NCI-H2227 (cell line): ENCODE measurements around the gene STARD6.
A peak's percentile ranks its signal among the peaks of the same experiment; 100 is the strongest.
"Not testable (repeated sequence)": the region's sequence is repeated elsewhere in the genome, so short reads cannot be mapped to it uniquely, and the experiment has no call there.

Experiments
- DNase-seq: peaks from one replicate; lab custom pipeline; 2025; ENCODE audit not compliant: unreplicated experiment; lab: John Stamatoyannopoulos, UW

The STARD6 gene

GRCh38 chr18:54357660-54358494 is at the start of gene STARD6, which contains the start of gene C18orf54:
TSS of gene STARD6 (minus strand) at chr18:54357858. CDS start at chr18:54354573, 3,285 bp downstream.
TSS of gene C18orf54 (plus strand) at chr18:54357906. CDS start at chr18:54360573, 2,667 bp downstream.
- DNase-seq: peak; percentile 94

GRCh38 chr18:54405290-54405689 is 47.6 kb upstream of the STARD6 start:
- no peak for DNase-seq

GRCh38 chr18:54396760-54397159 is 39.1 kb upstream of the STARD6 start:
- DNase-seq: no peak

- no peak for DNase-seq
These were observed 36.1 kb upstream of the STARD6 start for GRCh38 chr18:54393648-54394294.

- peak; percentile 86 for DNase-seq
These were observed 34.9 kb upstream of the STARD6 start for GRCh38 chr18:54392543-54393023.

- no peak for DNase-seq
These were observed 33.2 kb upstream of the STARD6 start for GRCh38 chr18:54390838-54391237.

- DNase-seq: no peak
These were observed 31.5 kb upstream of the STARD6 start for GRCh38 chr18:54389143-54389505.

GRCh38 chr18:54388203-54389142 is 30.8 kb upstream of the STARD6 start:
- no peak for DNase-seq

GRCh38 chr18:54387631-54388030 is 30.0 kb upstream of the STARD6 start:
- DNase-seq: no peak

- DNase-seq: not testable (repeated sequence)
These were observed 29.3 kb upstream of the STARD6 start for GRCh38 chr18:54386800-54387495.

- DNase-seq: no peak
These were observed 28.4 kb upstream of the STARD6 start for GRCh38 chr18:54386043-54386442.

GRCh38 chr18:54382733-54383252 is 25.1 kb upstream of the STARD6 start:
- no peak for DNase-seq

- no peak for DNase-seq
These were observed 24.4 kb upstream of the STARD6 start for GRCh38 chr18:54382076-54382475.

- no peak for DNase-seq
These were observed 24.0 kb upstream of the STARD6 start for GRCh38 chr18:54381640-54382039.

GRCh38 chr18:54378057-54378456 is 20.4 kb upstream of the STARD6 start:
- DNase-seq: no peak

GRCh38 chr18:54360406-54360805 is 2.7 kb upstream of the STARD6 start:
- DNase-seq: no peak

- no peak for DNase-seq
These were observed 1.6 kb upstream of the STARD6 start for GRCh38 chr18:54359233-54359632.

- no peak for DNase-seq
These were observed 910 bp upstream of the STARD6 start for GRCh38 chr18:54358495-54359040.

GRCh38 chr18:54357082-54357659 is 487 bp downstream of the STARD6 start:
- peak; percentile 83 for DNase-seq

- DNase-seq: no peak
These were observed 6.5 kb downstream of the STARD6 start for GRCh38 chr18:54351186-54351585.
